DND-41 (cell line): Measurements from ENCODE around the gene ARHGAP22.

Experiments used
- CTCF ChIP-seq: IDR thresholded peaks from 2 replicates; pipeline ENCODE4 v1.5.1; 2012; ENCODE audit warnings: borderline replicate concordance, low read length, moderate library complexity, mild to moderate bottlenecking; ENCODE audit not compliant: poor library complexity, severe bottlenecking; ENCODE audit errors: extremely low read depth
- EZH2 ChIP-seq: IDR thresholded peaks from 3 replicates; pipeline ENCODE4 v1.6.1; 2012; ENCODE audit warnings: borderline replicate concordance, low read depth, mild to moderate bottlenecking, moderate library complexity, low read length, inconsistent platforms; ENCODE audit not compliant: severe bottlenecking

GRCh38 chr10:48459270-48460150 lies 145.4 kb downstream of the ARHGAP22 start:
- TF ChIP-seq CTCF (no peak), EZH2 (no peak)
